IPS DF 6.9 (cell line): ENCODE measurements around the gene OR1L8.
"Not testable (repeated sequence)": the region's sequence is repeated elsewhere in the genome, so short reads cannot be mapped to it uniquely, and the experiment has no call there.

Source experiments
- DNase-seq: peaks from one replicate; pipeline ENCODE4 v3.0.0-alpha.2; 2013; ENCODE audit warnings: low read depth, low spot score
- H3K27ac ChIP-seq: one replicate; pipeline ENCODE4 v1.5.1; 2013; ENCODE audit warnings: low read length, control low read depth
- H3K27me3 ChIP-seq: 2 replicates; pipeline ENCODE4 v1.6.1; 2013; ENCODE audit warnings: mild to moderate bottlenecking, low read length; ENCODE audit not compliant: control insufficient read depth, insufficient read depth
- H3K36me3 ChIP-seq: 2 replicates; pipeline ENCODE4 v1.6.1; 2013; ENCODE audit warnings: low read length; ENCODE audit not compliant: control insufficient read depth, insufficient read depth
- H3K4me1 ChIP-seq: 2 replicates; pipeline ENCODE4 v1.6.1; 2013; ENCODE audit warnings: low read length; ENCODE audit not compliant: control insufficient read depth, insufficient read depth
- H3K4me3 ChIP-seq: 2 replicates; pipeline ENCODE4 v1.5.1; 2013; ENCODE audit warnings: mild to moderate bottlenecking, low read length
- H3K9me3 ChIP-seq: 2 replicates; pipeline ENCODE4 v1.6.1; 2013; ENCODE audit warnings: low read length, inconsistent platforms; ENCODE audit not compliant: control insufficient read depth, insufficient read depth
- WGBS: extraction: QIAGEN DNeasy Blood & Tissue Kit; methylation state at CpG from one replicate; pipeline ENCODE4 v1.1.7; 2013; ENCODE audit warnings: mixed read lengths, missing lambda C conversion rate; ENCODE audit not compliant: insufficient read length, insufficient coverage; 5-methylcytosine and 5-hydroxymethylcytosine counted together

The OR1L8 gene

GRCh38 chr9:122583284-122583683, at the start of gene OR1L8:
OR1L8 (minus strand) TSS chr9:122583384; CDS start chr9:122568477, 14,907 bp downstream.
- not testable (repeated sequence) for H3K36me3 ChIP-seq, DNase-seq, H3K4me1 ChIP-seq, H3K4me3 ChIP-seq, H3K9me3 ChIP-seq, H3K27me3 ChIP-seq, H3K27ac ChIP-seq
- WGBS, result no CpG with 5 or more reads among the region's 8 CpGs

DNA sequence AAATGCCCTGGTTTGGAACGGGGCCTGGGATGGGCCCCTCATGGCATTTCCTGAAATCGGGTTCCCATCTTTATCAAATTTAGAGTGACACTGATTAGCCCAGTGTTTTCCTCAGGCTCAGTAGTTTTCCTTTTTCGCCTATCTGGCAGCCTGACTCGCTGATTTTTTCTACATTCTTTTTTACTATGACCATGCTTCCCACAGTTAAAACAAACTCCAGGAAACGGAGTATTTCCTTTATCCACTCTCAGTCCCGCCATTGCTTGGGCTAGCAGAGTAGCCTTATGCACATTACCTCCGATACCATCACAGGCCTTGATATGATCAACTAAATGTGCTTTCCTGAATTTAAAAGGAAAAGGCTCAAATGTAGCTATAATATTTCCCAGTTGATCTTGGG, 36.8 kb upstream of the OR1L8 start:
- WGBS, result no CpG with 5 or more reads among the region's 7 CpGs
- peaks cover 4% of the 10 kb centered on the region for H3K9me3 ChIP-seq

DNA sequence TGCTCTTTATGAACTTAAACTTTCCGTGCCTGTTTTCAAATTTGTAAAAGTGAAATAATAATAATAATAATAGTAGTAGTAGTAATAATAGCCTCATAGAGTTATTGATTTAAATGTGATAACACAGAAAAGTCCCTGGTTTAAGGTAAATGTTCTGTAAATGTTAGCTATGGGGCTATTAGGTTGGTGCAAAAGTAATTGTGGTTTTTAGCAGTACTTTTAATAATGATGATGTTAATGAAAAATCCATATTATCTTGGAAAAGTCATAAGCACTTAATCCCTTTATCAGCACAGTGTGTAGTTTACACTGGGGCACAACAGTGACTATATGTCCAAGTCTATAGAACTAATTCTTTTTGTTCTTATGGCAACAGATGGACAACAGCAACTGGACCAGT, 31.2 kb upstream of the OR1L8 start, which contains the start of gene OR1Q1:
Gene OR1Q1 (plus strand): TSS at position 377 of the 400 bp plus-strand sequence. CDS start 0 bp downstream, at position 377.
- peaks cover 13% of the 10 kb centered on the region for H3K9me3 ChIP-seq
- H3K27ac ChIP-seq, result no peak within 1 kb of the TSS
- no CpG with 5 or more reads among the region's 1 CpG for WGBS
- no peaks in the 10 kb centered on the region for H3K4me1 ChIP-seq
- no peak for DNase-seq
- H3K27me3 ChIP-seq, result no peaks in the 10 kb centered on the region
- no peaks in the 10 kb centered on the region for H3K36me3 ChIP-seq
- no peak within 1 kb of the TSS for H3K4me3 ChIP-seq

More for the DNA sequence above, 36.8 kb upstream of the OR1L8 start:
- Histone ChIP-seq H3K4me1 (no peaks in the 10 kb centered on the region), H3K27ac (no peak overlapping the region), H3K4me3 (no peak overlapping the region), H3K36me3 (no peaks in the 10 kb centered on the region), H3K27me3 (no peaks in the 10 kb centered on the region)
- DNase-seq, result no peak

DNA sequence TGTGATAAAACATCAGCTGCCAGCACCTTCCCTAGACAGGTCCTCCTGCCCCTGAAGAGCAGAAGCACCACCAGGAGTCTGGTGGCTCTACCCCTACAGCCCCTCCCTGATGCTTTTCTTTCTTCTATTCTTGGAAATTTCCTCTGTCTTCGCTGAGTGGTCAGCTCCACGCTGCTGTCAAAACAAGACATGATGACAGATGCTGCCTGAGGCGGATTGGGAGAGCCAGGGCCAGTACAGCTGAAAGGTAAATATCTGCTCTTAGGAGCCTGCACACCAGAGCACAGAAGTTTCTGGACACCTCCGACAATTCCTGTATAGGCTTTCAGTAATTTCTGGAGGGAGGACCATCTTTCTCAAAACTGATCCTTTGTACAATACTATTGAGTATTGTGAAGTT, 26.6 kb upstream of the OR1L8 start:
- no peak for DNase-seq
- H3K9me3 ChIP-seq, result peaks cover 17% of the 10 kb centered on the region
- H3K27me3 ChIP-seq, result no peaks in the 10 kb centered on the region
- no peaks in the 10 kb centered on the region for H3K36me3 ChIP-seq
- no peaks in the 10 kb centered on the region for H3K4me1 ChIP-seq
- no CpG with 5 or more reads among the region's 4 CpGs for WGBS
- H3K27ac ChIP-seq, result no peak overlapping the region
- no peak overlapping the region for H3K4me3 ChIP-seq

- H3K27ac ChIP-seq, result no peak overlapping the region
- H3K4me3 ChIP-seq, result no peak overlapping the region
- WGBS, result no CpG with 5 or more reads among the region's 1 CpG
- H3K36me3 ChIP-seq, result no peaks in the 10 kb centered on the region
- no peak for DNase-seq
- H3K4me1 ChIP-seq, result no peaks in the 10 kb centered on the region
- peaks cover 15% of the 10 kb centered on the region for H3K9me3 ChIP-seq
- no peaks in the 10 kb centered on the region for H3K27me3 ChIP-seq
Observed at GRCh38 chr9:122606587-122606986, 23.4 kb upstream of the OR1L8 start.

- no peaks in the 10 kb centered on the region for H3K4me1 ChIP-seq
- H3K36me3 ChIP-seq, result no peaks in the 10 kb centered on the region
- WGBS, result no CpG with 5 or more reads among the region's 1 CpG
- H3K9me3 ChIP-seq, result peaks cover 14% of the 10 kb centered on the region
- no peaks in the 10 kb centered on the region for H3K27me3 ChIP-seq
- H3K4me3 ChIP-seq, result no peak overlapping the region
- no peak overlapping the region for H3K27ac ChIP-seq
- no peak for DNase-seq
Observed at GRCh38 chr9:122605691-122606090, 22.5 kb upstream of the OR1L8 start.

- no CpG with 5 or more reads among the region's 3 CpGs for WGBS
- Histone ChIP-seq H3K27me3 (no peaks in the 10 kb centered on the region), H3K27ac (no peak overlapping the region), H3K4me1 (no peaks in the 10 kb centered on the region), H3K9me3 (no peaks in the 10 kb centered on the region; the same call in 1 of the 2 replicates), H3K36me3 (no peaks in the 10 kb centered on the region), H3K4me3 (no peak overlapping the region)
- DNase-seq, result no peak
Observed at GRCh38 chr9:122580360-122580759, 2.8 kb downstream of the OR1L8 start.

GRCh38 chr9:122579874-122580273, 3.3 kb downstream of the OR1L8 start:
- no peak for DNase-seq
- Histone ChIP-seq H3K27me3 (no peaks in the 10 kb centered on the region), H3K4me3 (no peak overlapping the region), H3K4me1 (no peaks in the 10 kb centered on the region), H3K36me3 (no peaks in the 10 kb centered on the region), H3K27ac (no peak overlapping the region), H3K9me3 (no peaks in the 10 kb centered on the region; the same call in 1 of the 2 replicates)
- WGBS, result no CpG with 5 or more reads among the region's 5 CpGs

- no peak for DNase-seq
- Histone ChIP-seq H3K9me3 (no peaks in the 10 kb centered on the region; the same call in 1 of the 2 replicates), H3K36me3 (no peaks in the 10 kb centered on the region), H3K4me3 (no peak overlapping the region), H3K27me3 (no peaks in the 10 kb centered on the region), H3K27ac (no peak overlapping the region), H3K4me1 (no peaks in the 10 kb centered on the region)
- WGBS, result no CpG with 5 or more reads among the region's 2 CpGs
Observed at GRCh38 chr9:122572456-122572855, 10.7 kb downstream of the OR1L8 start.

- no CpG with 5 or more reads among the region's 4 CpGs for WGBS
Observed at GRCh38 chr9:122567901-122568300, 15.3 kb downstream of the OR1L8 start.

GRCh38 chr9:122562134-122562760, 20.9 kb downstream of the OR1L8 start:
- H3K27me3 ChIP-seq, result 0 out of 2 replicates have a peak, but pooled peaks cover 1% of the 10 kb centered on the region
- WGBS, result no CpG with 5 or more reads among the region's 9 CpGs
- H3K4me3 ChIP-seq, result no peak overlapping the region
- no peaks in the 10 kb centered on the region for H3K4me1 ChIP-seq
- no peaks in the 10 kb centered on the region for H3K36me3 ChIP-seq
- no peak for DNase-seq
- peaks cover 1% of the 10 kb centered on the region for H3K9me3 ChIP-seq
- H3K27ac ChIP-seq, result no peak overlapping the region

More at GRCh38 chr9:122567901-122568300, 15.3 kb downstream of the OR1L8 start:
- DNase-seq, result no peak
- Histone ChIP-seq H3K27me3 (no peaks in the 10 kb centered on the region), H3K4me1 (no peaks in the 10 kb centered on the region), H3K36me3 (no peaks in the 10 kb centered on the region), H3K4me3 (no peak overlapping the region), H3K9me3 (peaks cover 1% of the 10 kb centered on the region), H3K27ac (no peak overlapping the region)
